HepG2 (cell line): ENCODE results near the gene PARD3. TPM values are rescaled to one million over a fixed set of nuclear protein-coding genes. Genes with fewer than 3 reads are reported as not detected.

Source experiments
- ATAC-seq: fragments of 200-7000 bp; cut with Tn5 transposase; 3 replicates; pipeline ENCODE4 v1.9.1; 2020; ENCODE audit warnings: mild to moderate bottlenecking, moderate library complexity
- BruUV-seq: library from RNA; stranded (reverse); fragments of 400-500 nt; replicated peaks from 2 replicates; lab custom pipeline; 2021; lab: Mats Ljungman, UMichigan
- CTCF ChIA-PET: fragments of 300-600 bp; formaldehyde crosslinking; extraction: SDS; loops from one replicate; lab custom pipeline; 2021; ENCODE audit warnings: low total read pairs, inconsistent platforms, low intra/inter-chr PET ratio; lab: Yijun Ruan, JAX
- POLR2A ChIA-PET: fragments of 350-600 bp; sonication (Branson Sonifier 250); formaldehyde crosslinking; loops from one replicate; lab custom pipeline; 2020; ENCODE audit warnings: antibody characterized with exemption, inconsistent platforms; lab: Yijun Ruan, JAX
- DNase-seq: peaks from one replicate; pipeline ENCODE4 v3.0.0-alpha.2; 2015; ENCODE audit warnings: low spot score
- FAIRE-seq: peaks from 3 replicates; lab custom pipeline; 2011; peaks lifted over from hg19 to GRCh38; lab: Jason Lieb, UNC
- H2AFZ ChIP-seq: one replicate; pipeline ENCODE4 v1.6.1; 2011; ENCODE audit warnings: low read length, inconsistent platforms
- H3K27ac ChIP-seq: fragments of 300-600 bp; 3 replicates; pipeline ENCODE4 v1.8.0; 2011; ENCODE audit warnings: mixed run types, mild to moderate bottlenecking, mixed read lengths, low read length, inconsistent platforms; ENCODE audit not compliant: insufficient read depth; ENCODE audit errors: extremely low read length
- H3K27me3 ChIP-seq, 2 experiments: fragments of 200-600 bp in 1 of 2; 2 replicates in 1 of 2; 3 replicates in 1 of 2; pipeline versions ENCODE4 v1.6.0 to v1.8.0; 2011; ENCODE audit warnings: low read length in 2 of 2, mild to moderate bottlenecking in 2 of 2, moderate library complexity in 2 of 2, inconsistent platforms in 1 of 2; ENCODE audit not compliant: insufficient read depth in 2 of 2, control insufficient read depth in 1 of 2
- H3K36me3 ChIP-seq, 2 experiments: fragments of 200-600 bp in 1 of 2; replicated peaks in 1 of 2; 2 replicates in 1 of 2; 3 replicates in 1 of 2; pipeline versions ENCODE4 v1.5.1 to v1.8.0; 2011; ENCODE audit warnings: low read length in 2 of 2, inconsistent platforms in 1 of 2; ENCODE audit not compliant: insufficient read depth in 2 of 2, control insufficient read depth in 1 of 2
- H3K4me1 ChIP-seq: 2 replicates; pipeline ENCODE4 v1.5.1; 2012; ENCODE audit warnings: low read length, inconsistent platforms; ENCODE audit not compliant: insufficient read depth
- H3K4me2 ChIP-seq: 2 replicates; pipeline ENCODE4 v1.6.0; 2011; ENCODE audit warnings: low read depth, low read length, inconsistent platforms
- H3K4me3 ChIP-seq, 3 experiments: fragments of 200-600 bp in 1 of 3; sonication (generic), shearing (Covaris generic) in 1 of 3; replicated peaks in 1 of 3; 2 replicates each; pipeline ENCODE4 v1.5.1; 2011 to 2016; ENCODE audit warnings: low read length in 3 of 3, inconsistent platforms in 2 of 3, low read depth in 2 of 3, mild to moderate bottlenecking in 2 of 3, control low read depth in 1 of 3, mixed read lengths in 1 of 3; ENCODE audit not compliant: insufficient read depth in 1 of 3
- H3K79me2 ChIP-seq: one replicate; pipeline ENCODE4 v1.6.1; 2011; ENCODE audit warnings: low read length, inconsistent platforms; ENCODE audit not compliant: insufficient read depth
- H3K9ac ChIP-seq: 2 replicates; pipeline ENCODE4 v1.6.0; 2011; ENCODE audit warnings: mild to moderate bottlenecking, low read depth, low read length, inconsistent platforms; ENCODE audit not compliant: insufficient read depth
- H3K9me3 ChIP-seq: 2 replicates; pipeline ENCODE4 v1.5.1; 2012; ENCODE audit warnings: mild to moderate bottlenecking, low read length
- H4K20me1 ChIP-seq: 2 replicates; pipeline ENCODE4 v1.6.0; 2011; ENCODE audit warnings: inconsistent platforms, mild to moderate bottlenecking, low read length, moderate library complexity; ENCODE audit not compliant: insufficient read depth
- ADNP ChIP-seq: sonication (generic); formaldehyde crosslinking; IDR thresholded peaks from 2 replicates; pipeline ENCODE4 v1.4.0; 2020; ENCODE audit warnings: missing genetic modification reagents
- MZF1 ChIP-seq: sonication (generic); formaldehyde crosslinking; IDR thresholded peaks from 2 replicates; pipeline ENCODE4 v1.8.1; 2023; ENCODE audit warnings: mild to moderate bottlenecking, missing genetic modification reagents, borderline replicate concordance
- NCOA2 ChIP-seq: sonication (generic); formaldehyde crosslinking; IDR thresholded peaks from 2 replicates; pipeline ENCODE4 v1.8.0; 2022; ENCODE audit warnings: inconsistent platforms
- NR1H2 ChIP-seq: sonication (generic); formaldehyde crosslinking; IDR thresholded peaks from 2 replicates; pipeline ENCODE4 v1.8.1; 2022; ENCODE audit warnings: low read depth, missing genetic modification reagents, borderline replicate concordance
- PAWR ChIP-seq: sonication (generic); formaldehyde crosslinking; IDR thresholded peaks from 2 replicates; pipeline ENCODE4 v1.4.0; 2020; ENCODE audit warnings: missing genetic modification reagents, mild to moderate bottlenecking, borderline replicate concordance
- PHF20 ChIP-seq: sonication (generic); formaldehyde crosslinking; IDR thresholded peaks from 2 replicates; pipeline ENCODE4 v1.5.0; 2020; ENCODE audit warnings: mild to moderate bottlenecking, missing genetic modification reagents
- TARDBP ChIP-seq: sonication (generic); formaldehyde crosslinking; IDR thresholded peaks from 2 replicates; pipeline ENCODE4 v1.8.0; 2022; ENCODE audit warnings: mild to moderate bottlenecking, missing genetic modification reagents
- TBP ChIP-seq: sonication (generic); formaldehyde crosslinking; IDR thresholded peaks from 2 replicates; pipeline ENCODE4 v1.5.0; 2020; ENCODE audit warnings: missing genetic modification reagents
- ZFP41 ChIP-seq: sonication (generic); formaldehyde crosslinking; IDR thresholded peaks from 2 replicates; pipeline ENCODE4 v1.4.0; 2020; ENCODE audit warnings: mild to moderate bottlenecking, missing genetic modification reagents, borderline replicate concordance
- ZNF20 ChIP-seq: sonication (generic); formaldehyde crosslinking; IDR thresholded peaks from 2 replicates; pipeline ENCODE4 v1.4.0; 2020; ENCODE audit warnings: mild to moderate bottlenecking, moderate library complexity, missing genetic modification reagents
- ZNF496 ChIP-seq: sonication (generic); formaldehyde crosslinking; IDR thresholded peaks from 2 replicates; pipeline ENCODE4 v1.8.1; 2023; ENCODE audit warnings: mild to moderate bottlenecking, moderate library complexity, missing genetic modification reagents; ENCODE audit not compliant: insufficient replicate concordance
- WGBS: methylation state at CpG from one replicate; pipeline ENCODE4 v1.1.6; 2017; ENCODE audit warnings: low lambda C conversion rate; 5-methylcytosine and 5-hydroxymethylcytosine counted together
- in situ Hi-C: cut with HindIII; loops from 2 replicates; pipeline ENCODE4 v1.10.0; 2017; ENCODE audit warnings: low pct_unique_long_range_greater_than_20kb; ENCODE audit not compliant: extremely low pct_ligation_motif_present
- intact Hi-C: fragments of 100-400 bp; cut with micrococcal nuclease; formaldehyde crosslinking; loops from one replicate; pipeline ENCODE4 v1.10.0; 2022; ENCODE audit not compliant: unreplicated experiment
- polyA plus RNA-seq, 8 experiments: library from polyadenylated mRNA; depleted of rRNA in 3 of 8; stranded (reverse) in 7 of 8; unstranded in 1 of 8; fragments of >200 nt; fragmentation: Illumina TruSeq in 4 of 8; extraction: Trizol in 4 of 8; gene quantifications; 2 replicates each; pipeline versions ENCODE4 v1.2.1 to v1.2.3, GENCODE V29; 2011 to 2016; ENCODE audit warnings: low read depth in 4 of 8, missing spikeins in 1 of 8, mixed read lengths in 1 of 8; ENCODE audit not compliant: insufficient read depth in 1 of 8
- total RNA-seq, 5 experiments: library from RNA; depleted of rRNA; stranded (reverse); fragments of >200 nt; fragmentation: Illumina TruSeq; extraction: Trizol; gene quantifications; 2 replicates each; pipeline ENCODE4 v1.2.3, GENCODE V29; 2016; ENCODE audit warnings: low read depth in 1 of 5

PARD3 gene
- total and polyA plus RNA-seq, 2 of the 13 experiments (the other 11 are each of a cell fraction or from before 2014, with no cell fraction given) = 40.9 to 60.0 TPM

GRCh38 chr10:34697351-34698247, 117.5 kb downstream of the PARD3 start:
- WGBS = 73% methylated on average over 5 of the region's 5 CpGs
- no peak overlapping the region for H3K9ac ChIP-seq
- H3K4me2 ChIP-seq = no peak overlapping the region
- H3K4me3 ChIP-seq = no peak overlapping the region
- H3K27me3 ChIP-seq = no peaks in the 10 kb centered on the region; a peak in 1 of 5 replicates
- H2AFZ ChIP-seq = no peak overlapping the region
- FAIRE-seq (no peak), ATAC-seq (no peak), DNase-seq (no peak)
- H4K20me1 ChIP-seq = peaks cover 8% of the 10 kb centered on the region
- ChIA-PET CTCF (no interaction called here), POLR2A (no interaction called here)
- peaks cover 41% of the 10 kb centered on the region for H3K4me1 ChIP-seq
- H3K79me2 ChIP-seq = peaks cover 48% of the 10 kb centered on the region
- no peak for TF ChIP-seq PHF20 (CRISPR knock-in tag)
- no peak for TF ChIP-seq ZFP41 (CRISPR knock-in tag)
- TF ChIP-seq ZNF20 = no peak
- TF ChIP-seq NR1H2 (CRISPR knock-in tag) = no peak
- no peak for TF ChIP-seq TBP (CRISPR knock-in tag)
- no peak for TF ChIP-seq ADNP
- TF ChIP-seq NCOA2 (CRISPR knock-in tag) = no peak
- TF ChIP-seq MZF1 = no peak
- no peak for TF ChIP-seq TARDBP (CRISPR knock-in tag)
- TF ChIP-seq PAWR (CRISPR knock-in tag) = no peak
- TF ChIP-seq ZNF496 = no peak
- no TSS peak for BruUV-seq
- H3K27ac ChIP-seq = no peak overlapping the region
- no peaks in the 10 kb centered on the region for H3K9me3 ChIP-seq
- in situ Hi-C loops = no loop called here
- H3K36me3 ChIP-seq = peaks cover 7 to 18% of the 10 kb centered on the region in 2 experiments
- intact Hi-C loops = no loop called here
